ENCODE data around the gene ALDOA.

ALDOA gene

GRCh38 chr16:30068750-30069610 lies 3.4 kb downstream of the ALDOA start:
- H3K4me1 Mint-ChIP-seq (ENCODE audit: low read depth) = peaks cover 28% of the 10 kb centered on the region
- peak overlapping the region; percentile 82 for H3K27ac Mint-ChIP-seq
- peak; percentile 47 for DNase-seq (ENCODE audit: low spot score)

GRCh38 chr16:30069611-30070462 lies 4.3 kb downstream of the ALDOA start:
- Mint-ChIP-seq H3K27me3 (ENCODE audit: low read depth) (no peaks in the 10 kb centered on the region), H3K9me3 (no peaks in the 10 kb centered on the region), H3K27ac (peak overlapping the region; percentile 62), H3K36me3 (ENCODE audit: low read depth) (peaks cover 61% of the 10 kb centered on the region), H3K4me3 (peak overlapping the region; percentile 38), H3K4me1 (ENCODE audit: low read depth) (peaks cover 28% of the 10 kb centered on the region)
- no peak for DNase-seq (ENCODE audit: low spot score)

More at GRCh38 chr16:30068750-30069610, 3.4 kb downstream of the ALDOA start:
- Mint-ChIP-seq H3K27me3 (ENCODE audit: low read depth) (no peaks in the 10 kb centered on the region), H3K36me3 (ENCODE audit: low read depth) (peaks cover 62% of the 10 kb centered on the region), H3K4me3 (peak overlapping the region; percentile 73), H3K9me3 (no peaks in the 10 kb centered on the region)

GRCh38 chr16:30070490-30070889 lies 4.9 kb downstream of the ALDOA start:
- H3K27me3 Mint-ChIP-seq (ENCODE audit: low read depth) = no peaks in the 10 kb centered on the region
- H3K9me3 Mint-ChIP-seq = no peaks in the 10 kb centered on the region
- peak overlapping the region; percentile 18 for H3K4me3 Mint-ChIP-seq
- H3K4me1 Mint-ChIP-seq (ENCODE audit: low read depth) = peaks cover 31% of the 10 kb centered on the region
- DNase-seq (ENCODE audit: low spot score) = no peak
- peaks cover 61% of the 10 kb centered on the region for H3K36me3 Mint-ChIP-seq (ENCODE audit: low read depth)
- H3K27ac Mint-ChIP-seq = peak overlapping the region; percentile 62

GRCh38 chr16:30075503-30076275 lies 10.1 kb downstream of the ALDOA start, which contains the start of gene PPP4C:
PPP4C (plus strand) TSS chr16:30075994; CDS start chr16:30076378, 384 bp downstream.
- DNase-seq (ENCODE audit: low spot score) = peak; percentile 92
- Mint-ChIP-seq H3K27me3 (ENCODE audit: low read depth) (no peaks in the 10 kb centered on the region), H3K4me1 (ENCODE audit: low read depth) (peaks cover 24% of the 10 kb centered on the region), H3K27ac (peak within 1 kb of the TSS; percentile 91), H3K4me3 (peak within 1 kb of the TSS; percentile 93), H3K9me3 (no peaks in the 10 kb centered on the region), H3K36me3 (ENCODE audit: low read depth) (peaks cover 41% of the 10 kb centered on the region)

- H3K4me3 Mint-ChIP-seq = peak overlapping the region; percentile 93
- H3K27me3 Mint-ChIP-seq (ENCODE audit: low read depth) = no peaks in the 10 kb centered on the region
- peaks cover 24% of the 10 kb centered on the region for H3K4me1 Mint-ChIP-seq (ENCODE audit: low read depth)
- no peaks in the 10 kb centered on the region for H3K9me3 Mint-ChIP-seq
- DNase-seq (ENCODE audit: low spot score) = no peak
- peak overlapping the region; percentile 82 for H3K27ac Mint-ChIP-seq
- H3K36me3 Mint-ChIP-seq (ENCODE audit: low read depth) = peaks cover 44% of the 10 kb centered on the region
Measured at GRCh38 chr16:30076276-30076791, 10.8 kb downstream of the ALDOA start.

- H3K27me3 Mint-ChIP-seq (ENCODE audit: low read depth) = no peaks in the 10 kb centered on the region
- H3K27ac Mint-ChIP-seq = peak overlapping the region; percentile 62
- no peak for DNase-seq (ENCODE audit: low spot score)
- H3K36me3 Mint-ChIP-seq (ENCODE audit: low read depth) = peaks cover 43% of the 10 kb centered on the region
- no peaks in the 10 kb centered on the region for H3K9me3 Mint-ChIP-seq
- peaks cover 24% of the 10 kb centered on the region for H3K4me1 Mint-ChIP-seq (ENCODE audit: low read depth)
- H3K4me3 Mint-ChIP-seq = peak overlapping the region; percentile 93
Measured at GRCh38 chr16:30077656-30078055, 12.1 kb downstream of the ALDOA start.

GRCh38 chr16:30078744-30079143 lies 13.2 kb downstream of the ALDOA start:
- Mint-ChIP-seq H3K27ac (no peak overlapping the region), H3K9me3 (no peaks in the 10 kb centered on the region), H3K4me1 (ENCODE audit: low read depth) (peaks cover 24% of the 10 kb centered on the region), H3K4me3 (no peak overlapping the region), H3K27me3 (ENCODE audit: low read depth) (no peaks in the 10 kb centered on the region), H3K36me3 (ENCODE audit: low read depth) (peaks cover 46% of the 10 kb centered on the region)
- no peak for DNase-seq (ENCODE audit: low spot score)

- H3K36me3 Mint-ChIP-seq (ENCODE audit: low read depth) = peaks cover 50% of the 10 kb centered on the region
- H3K4me3 Mint-ChIP-seq = no peak overlapping the region
Measured at GRCh38 chr16:30079480-30079879, 13.9 kb downstream of the ALDOA start.

GRCh38 chr16:30082545-30083090 lies 17.1 kb downstream of the ALDOA start:
- Mint-ChIP-seq H3K27me3 (ENCODE audit: low read depth) (no peaks in the 10 kb centered on the region), H3K27ac (no peak overlapping the region), H3K36me3 (ENCODE audit: low read depth) (peaks cover 52% of the 10 kb centered on the region), H3K9me3 (no peaks in the 10 kb centered on the region), H3K4me1 (ENCODE audit: low read depth) (peaks cover 8% of the 10 kb centered on the region), H3K4me3 (no peak overlapping the region)
- DNase-seq (ENCODE audit: low spot score) = no peak

More at GRCh38 chr16:30079480-30079879, 13.9 kb downstream of the ALDOA start:
- Mint-ChIP-seq H3K27ac (no peak overlapping the region), H3K9me3 (no peaks in the 10 kb centered on the region), H3K27me3 (ENCODE audit: low read depth) (no peaks in the 10 kb centered on the region), H3K4me1 (ENCODE audit: low read depth) (peaks cover 24% of the 10 kb centered on the region)
- DNase-seq (ENCODE audit: low spot score) = no peak

GRCh38 chr16:30083216-30084055 lies 17.9 kb downstream of the ALDOA start:
- H3K9me3 Mint-ChIP-seq = no peaks in the 10 kb centered on the region
- no peak overlapping the region for H3K27ac Mint-ChIP-seq
- H3K36me3 Mint-ChIP-seq (ENCODE audit: low read depth) = peaks cover 46% of the 10 kb centered on the region
- no peak for DNase-seq (ENCODE audit: low spot score)
- no peak overlapping the region for H3K4me3 Mint-ChIP-seq
- H3K27me3 Mint-ChIP-seq (ENCODE audit: low read depth) = no peaks in the 10 kb centered on the region
- H3K4me1 Mint-ChIP-seq (ENCODE audit: low read depth) = peaks cover 1% of the 10 kb centered on the region

- H3K9me3 Mint-ChIP-seq = no peaks in the 10 kb centered on the region
- no peaks in the 10 kb centered on the region for H3K27me3 Mint-ChIP-seq (ENCODE audit: low read depth)
- peaks cover 2% of the 10 kb centered on the region for H3K4me1 Mint-ChIP-seq (ENCODE audit: low read depth)
- no peak overlapping the region for H3K4me3 Mint-ChIP-seq
- peaks cover 44% of the 10 kb centered on the region for H3K36me3 Mint-ChIP-seq (ENCODE audit: low read depth)
- H3K27ac Mint-ChIP-seq = no peak overlapping the region
- no peak for DNase-seq (ENCODE audit: low spot score)
Measured at GRCh38 chr16:30084096-30084815, 18.7 kb downstream of the ALDOA start.

GRCh38 chr16:30084816-30085159 lies 19.2 kb downstream of the ALDOA start:
- no peak overlapping the region for H3K27ac Mint-ChIP-seq
- H3K4me1 Mint-ChIP-seq (ENCODE audit: low read depth) = peaks cover 6% of the 10 kb centered on the region
- DNase-seq (ENCODE audit: low spot score) = no peak
- H3K36me3 Mint-ChIP-seq (ENCODE audit: low read depth) = peaks cover 38% of the 10 kb centered on the region
- H3K27me3 Mint-ChIP-seq (ENCODE audit: low read depth) = no peaks in the 10 kb centered on the region
- H3K9me3 Mint-ChIP-seq = no peaks in the 10 kb centered on the region
- H3K4me3 Mint-ChIP-seq = no peak overlapping the region

All from T-helper 2 cell treated with Interferon-gamma antibody and Interleukin-4, amounts not matched to agents 5 μg/mL and 100 μg/mL, for 36 hours (primary cell).